ENCODE results near the gene ECHDC1.

DNA sequence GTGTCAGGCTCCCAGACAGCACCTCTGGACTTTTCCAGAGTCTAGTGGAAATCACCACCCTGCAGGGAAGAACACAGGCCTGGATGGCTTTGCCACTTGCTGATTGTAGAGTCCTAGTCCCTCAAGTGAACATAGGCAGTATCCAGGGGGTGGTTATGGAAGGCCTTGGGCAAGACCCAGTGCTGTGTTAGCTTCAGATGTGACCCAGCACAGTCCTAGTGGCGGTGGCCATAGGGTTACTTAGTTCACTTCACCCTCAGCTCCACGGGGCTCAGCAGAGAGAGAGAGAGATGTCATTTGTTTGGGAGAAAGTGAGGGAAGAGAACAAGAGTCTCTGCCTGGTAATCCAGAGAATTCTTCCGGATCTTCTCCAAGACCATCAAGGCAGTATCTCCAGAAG lies 39.5 kb downstream of the ECHDC1 start:
- no peak for TF ChIP-seq CTCF (IDR thresholded peaks at IDR 0.05)
- TF ChIP-seq POLR2A (IDR thresholded peaks at IDR 0.05): no peak

Measured in vagina (tissue), 2 donors.